Omental fat pad (tissue), 4 donors: ENCODE data around the gene CAMK4. TPM values are rescaled to one million over a fixed set of nuclear protein-coding genes. Genes with fewer than 3 reads are reported as not detected.
A peak's percentile ranks its signal among the peaks of the same experiment; 100 is the strongest.

Source experiments
- ATAC-seq: fragments of 150-250 bp; one replicate; pipeline ENCODE4 v1.9.1; 2016; ENCODE audit warnings: mild to moderate bottlenecking, moderate library complexity; ENCODE audit not compliant: low FRiP score
- DNase-seq: peaks from one replicate; pipeline ENCODE4 v3.0.0-alpha.2; 2019; ENCODE audit warnings: low spot score
- total RNA-seq, 4 donors: library from RNA; depleted of rRNA; stranded (reverse); fragments of >200 nt; gene quantifications; one replicate each; pipeline ENCODE4 v1.1.0, GENCODE V29; 2016
- TF ChIP-seq, protein P1 (sequence below), 3 donors: fragments of 450-650 bp; IDR thresholded peaks; one replicate each; pipeline ENCODE4 v1.5.1; 2016 to 2017; ENCODE audit warnings: antibody characterized with exemption in 3 of 3, mild to moderate bottlenecking in 3 of 3, moderate library complexity in 2 of 3

Gene CAMK4
- total RNA-seq, 4 donors from 2014 or later: 0.44 to 3.8 (median 1.7) TPM

DNA sequence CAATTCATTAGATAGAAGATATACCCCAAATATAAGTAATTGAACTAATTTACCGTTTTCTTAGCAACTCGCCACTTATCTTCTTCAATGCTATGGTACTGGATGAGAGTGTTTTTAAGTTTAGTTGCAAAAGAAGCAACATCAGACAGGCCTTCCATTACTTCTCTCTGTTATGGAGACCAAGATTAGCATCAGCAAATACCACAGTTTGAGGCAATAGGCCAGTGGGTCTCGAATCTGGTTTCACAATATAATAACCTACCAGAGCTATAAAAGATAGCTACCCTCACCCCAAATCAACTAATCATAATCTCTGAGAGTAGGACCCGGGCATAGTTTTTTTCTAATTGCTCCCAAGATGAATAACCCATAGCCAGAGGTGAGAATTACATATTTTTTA, 283.1 kb downstream of the CAMK4 start:
- TF ChIP-seq, protein P1, sequence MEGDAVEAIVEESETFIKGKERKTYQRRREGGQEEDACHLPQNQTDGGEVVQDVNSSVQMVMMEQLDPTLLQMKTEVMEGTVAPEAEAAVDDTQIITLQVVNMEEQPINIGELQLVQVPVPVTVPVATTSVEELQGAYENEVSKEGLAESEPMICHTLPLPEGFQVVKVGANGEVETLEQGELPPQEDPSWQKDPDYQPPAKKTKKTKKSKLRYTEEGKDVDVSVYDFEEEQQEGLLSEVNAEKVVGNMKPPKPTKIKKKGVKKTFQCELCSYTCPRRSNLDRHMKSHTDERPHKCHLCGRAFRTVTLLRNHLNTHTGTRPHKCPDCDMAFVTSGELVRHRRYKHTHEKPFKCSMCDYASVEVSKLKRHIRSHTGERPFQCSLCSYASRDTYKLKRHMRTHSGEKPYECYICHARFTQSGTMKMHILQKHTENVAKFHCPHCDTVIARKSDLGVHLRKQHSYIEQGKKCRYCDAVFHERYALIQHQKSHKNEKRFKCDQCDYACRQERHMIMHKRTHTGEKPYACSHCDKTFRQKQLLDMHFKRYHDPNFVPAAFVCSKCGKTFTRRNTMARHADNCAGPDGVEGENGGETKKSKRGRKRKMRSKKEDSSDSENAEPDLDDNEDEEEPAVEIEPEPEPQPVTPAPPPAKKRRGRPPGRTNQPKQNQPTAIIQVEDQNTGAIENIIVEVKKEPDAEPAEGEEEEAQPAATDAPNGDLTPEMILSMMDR (IDR thresholded peaks at IDR 0.05): no peak
- DNase-seq (no peak), ATAC-seq (no peak)

DNA sequence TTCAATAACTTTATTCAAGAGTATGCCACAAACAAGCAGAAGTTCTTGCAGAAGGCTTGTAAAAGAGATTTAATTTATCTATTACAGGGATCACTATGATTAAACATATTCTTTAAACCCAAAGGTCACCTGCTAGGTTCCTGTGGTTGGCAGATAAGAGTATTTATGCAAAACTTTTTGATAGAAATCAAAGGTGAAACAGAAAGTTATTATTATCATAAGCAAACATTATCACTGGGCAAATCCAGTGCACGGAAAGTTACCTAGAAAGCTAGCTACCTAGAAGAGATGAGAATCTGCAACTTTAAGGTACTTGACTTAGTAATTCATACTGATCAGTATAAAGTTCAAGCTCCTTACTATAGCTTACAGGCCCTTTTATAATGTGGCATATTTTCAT, 284.9 kb downstream of the CAMK4 start:
- no peak for ATAC-seq
- no peak for DNase-seq
- TF ChIP-seq, protein P1 (IDR thresholded peaks at IDR 0.05): no peak

DNA sequence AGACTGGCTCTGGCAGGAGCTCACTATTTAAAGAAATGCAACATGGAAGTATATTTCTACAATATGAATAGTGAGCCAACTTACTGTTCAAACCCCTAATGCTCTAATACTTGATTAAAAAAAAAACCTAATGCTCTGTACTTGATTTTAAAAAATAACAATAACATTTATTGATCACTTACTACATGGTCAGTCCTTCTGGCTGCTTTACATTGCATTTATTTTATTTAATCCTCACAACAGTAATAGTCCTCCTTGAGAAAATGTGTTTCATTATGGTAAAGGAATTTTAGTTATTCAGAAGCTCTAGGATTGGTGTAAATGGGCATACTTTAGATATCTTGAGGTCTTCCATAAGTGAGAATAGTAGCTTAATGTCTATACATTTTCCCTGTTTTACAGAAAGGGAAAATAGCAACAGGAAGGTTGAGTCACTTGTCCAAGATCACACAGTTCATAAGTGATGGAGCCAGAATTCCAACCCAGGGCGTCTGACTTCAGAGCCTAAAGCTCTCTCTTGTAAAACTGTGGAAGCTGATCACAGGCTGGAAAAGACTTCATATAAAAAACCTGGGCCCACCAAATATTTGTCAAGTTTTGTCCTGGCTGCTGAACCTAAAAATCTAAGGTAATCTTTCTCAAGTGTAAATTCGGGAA, 287.1 kb downstream of the CAMK4 start:
- DNase-seq (no peak), ATAC-seq (no peak)
- TF ChIP-seq, protein P1 (IDR thresholded peaks at IDR 0.05): no peak

DNA sequence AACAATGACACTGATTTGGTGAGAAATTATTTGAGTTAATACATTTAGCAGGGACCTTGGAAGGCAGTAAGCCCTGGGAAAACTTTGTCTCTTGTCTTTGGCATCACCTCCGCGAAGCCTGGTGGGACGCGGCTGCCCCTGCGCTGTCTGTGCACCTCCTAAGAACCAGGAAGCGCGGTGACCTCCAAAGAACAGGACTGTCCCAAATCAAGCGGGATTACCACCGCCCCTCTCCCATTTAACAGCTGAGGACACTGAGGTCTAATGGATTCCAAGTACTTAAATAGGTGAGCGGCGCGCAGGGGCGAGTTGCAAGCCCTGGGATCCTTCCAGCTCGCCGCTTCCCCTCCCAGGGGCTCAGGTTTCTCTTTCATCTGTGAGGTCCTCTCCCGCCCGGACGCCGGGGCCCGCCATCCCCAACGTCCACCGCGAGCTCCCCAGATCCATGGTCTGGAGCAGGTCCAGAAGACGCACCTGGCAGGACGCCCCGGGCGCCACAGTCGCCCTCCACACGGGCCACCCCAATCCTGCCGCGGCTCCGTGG, 287.7 kb downstream of the CAMK4 start:
- DNase-seq (peak; percentile 23), ATAC-seq (peak; percentile 27)

DNA sequence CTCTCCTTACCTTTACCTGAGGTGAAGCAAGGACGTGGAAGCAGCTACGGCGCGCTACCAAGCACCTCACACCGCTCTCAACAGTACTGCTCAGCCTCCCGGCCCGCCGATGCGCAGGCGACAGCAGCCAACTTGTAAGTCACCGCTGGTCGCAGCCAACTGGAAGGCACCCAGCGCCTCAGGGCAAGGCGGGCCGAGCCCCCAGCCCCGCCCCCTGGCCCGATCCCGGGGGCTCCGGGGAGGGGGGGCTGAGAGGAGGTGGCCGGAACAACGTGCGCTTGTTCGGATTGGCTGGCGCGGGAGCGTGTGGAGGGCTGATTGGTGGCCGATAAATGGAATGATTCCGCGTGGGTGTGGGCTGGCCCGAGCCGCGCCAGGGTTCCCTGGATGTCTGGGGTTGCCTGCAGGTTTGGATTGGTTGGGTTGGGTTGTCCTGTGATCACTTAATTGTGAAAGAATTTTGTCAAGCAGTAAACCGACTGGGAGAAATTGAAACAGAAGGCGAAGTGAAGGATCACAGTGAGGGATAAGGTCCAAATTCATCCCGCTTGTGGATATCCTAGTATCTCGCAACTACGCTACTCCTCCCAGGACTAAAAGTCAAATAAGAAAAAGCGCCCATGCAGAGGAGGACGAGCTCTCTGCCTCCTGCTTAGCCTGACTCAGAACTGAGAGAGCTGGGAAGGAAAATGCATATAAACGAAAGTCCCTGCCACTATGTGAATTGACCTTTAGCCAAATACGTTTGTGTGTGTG, 288.4 kb downstream of the CAMK4 start, which contains the start of gene STARD4:
Gene STARD4 (minus strand): TSS at position 161 of the 756 bp plus-strand sequence. CDS start 5,102 bp downstream, outside the sequence.
- ATAC-seq (peak; percentile 99), DNase-seq (peak; percentile 73)
- TF ChIP-seq, protein P1 (IDR thresholded peaks at IDR 0.05): no peak

More for the DNA sequence above, 287.7 kb downstream of the CAMK4 start:
- TF ChIP-seq, protein P1 (IDR thresholded peaks at IDR 0.05): no peak

DNA sequence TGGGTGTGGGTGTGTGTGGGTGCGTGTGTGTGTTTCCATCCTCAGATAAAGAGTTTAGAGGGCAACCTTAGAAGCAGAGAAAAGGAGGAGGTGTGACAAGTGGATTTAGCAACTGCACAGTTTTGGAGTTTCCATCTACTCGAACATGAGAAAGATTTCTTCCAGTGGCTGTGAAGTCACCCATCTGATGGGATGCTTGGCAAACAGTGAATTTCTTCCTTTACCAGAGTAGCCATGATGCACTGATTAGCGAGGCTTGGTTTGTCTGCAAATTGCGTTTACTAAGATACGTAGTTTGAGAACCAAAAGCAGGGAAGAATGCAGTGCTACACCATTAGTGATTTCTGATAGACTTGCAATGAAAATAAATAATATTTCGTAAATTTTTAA, 288.9 kb downstream of the CAMK4 start:
- TF ChIP-seq, protein P1 (IDR thresholded peaks at IDR 0.05): no peak
- ATAC-seq (no peak), DNase-seq (no peak)
